SHP77 treated with DMSO at 0.1 percent for 48 hours (cell line): ENCODE results near the gene SLC26A9.

Experiments
- DNase-seq: peaks from one replicate; lab custom pipeline; 2025; lab: John Stamatoyannopoulos, UW

Gene SLC26A9

GRCh38 chr1:205943245-205943644, at the start of gene SLC26A9:
Gene SLC26A9, minus strand, starts transcription at chr1:205943456. Its CDS starts 7,636 bp downstream, at chr1:205935820.
- DNase-seq = no peak

GRCh38 chr1:205992218-205992882, 49.1 kb upstream of the SLC26A9 start:
- DNase-seq = no peak

- no peak for DNase-seq
Measured at GRCh38 chr1:205991237-205991636, 48.0 kb upstream of the SLC26A9 start.

- DNase-seq = no peak
Measured at GRCh38 chr1:205990226-205990625, 47.0 kb upstream of the SLC26A9 start.

- DNase-seq = no peak
Measured at GRCh38 chr1:205989786-205990185, 46.5 kb upstream of the SLC26A9 start.

- no peak for DNase-seq
Measured at GRCh38 chr1:205988585-205988995, 45.3 kb upstream of the SLC26A9 start.

- DNase-seq = no peak
Measured at GRCh38 chr1:205986861-205987260, 43.6 kb upstream of the SLC26A9 start.

GRCh38 chr1:205986292-205986691, 43.0 kb upstream of the SLC26A9 start:
- DNase-seq = no peak

GRCh38 chr1:205985330-205986005, 42.2 kb upstream of the SLC26A9 start:
- no peak for DNase-seq

GRCh38 chr1:205983925-205984725, 40.9 kb upstream of the SLC26A9 start:
- peak; percentile 13 for DNase-seq

- DNase-seq = no peak
Measured at GRCh38 chr1:205981257-205981656, 38.0 kb upstream of the SLC26A9 start.

- no peak for DNase-seq
Measured at GRCh38 chr1:205980237-205980870, 37.1 kb upstream of the SLC26A9 start.

GRCh38 chr1:205979301-205979700, 36.0 kb upstream of the SLC26A9 start:
- no peak for DNase-seq

GRCh38 chr1:205978676-205979075, 35.4 kb upstream of the SLC26A9 start:
- DNase-seq = no peak

- DNase-seq = peak; percentile 27
Measured at GRCh38 chr1:205977402-205978014, 34.3 kb upstream of the SLC26A9 start.

- no peak for DNase-seq
Measured at GRCh38 chr1:205976708-205977401, 33.6 kb upstream of the SLC26A9 start.

GRCh38 chr1:205976036-205976435, 32.8 kb upstream of the SLC26A9 start:
- DNase-seq = no peak

- DNase-seq = no peak
Measured at GRCh38 chr1:205975387-205975998, 32.2 kb upstream of the SLC26A9 start.

- no peak for DNase-seq
Measured at GRCh38 chr1:205974712-205975111, 31.5 kb upstream of the SLC26A9 start.

- no peak for DNase-seq
Measured at GRCh38 chr1:205973377-205974232, 30.3 kb upstream of the SLC26A9 start.
